ENCODE data around the gene LRMDA.

Gene LRMDA

GRCh38 chr10:75643405-75643804 lies 212.0 kb downstream of the LRMDA start:
- no peak overlapping the region for H3K9ac ChIP-seq (ENCODE audit: low read length)
- no peaks in the 10 kb centered on the region for H3K9me2 ChIP-seq (replicated peaks; ENCODE audit: insufficient read depth, low read length)
- no peaks in the 10 kb centered on the region for H4K20me1 ChIP-seq (ENCODE audit: low read depth, low read length)
- no peaks in the 10 kb centered on the region for H3K36me3 ChIP-seq (ENCODE audit: low read length)
- H3K27me3 ChIP-seq (ENCODE audit: low read length) = no peaks in the 10 kb centered on the region
- H2AFZ ChIP-seq (ENCODE audit: low read depth, low read length, severe bottlenecking) = no peak overlapping the region
- H3K79me2 ChIP-seq (ENCODE audit: insufficient read depth, low read length) = no peaks in the 10 kb centered on the region
- H3K4me3 ChIP-seq (ENCODE audit: insufficient read depth, low read length, poor library complexity, severe bottlenecking) = no peak overlapping the region
- H3K4me2 ChIP-seq (ENCODE audit: low read depth, low read length, poor library complexity, severe bottlenecking) = no peak overlapping the region
- no peak overlapping the region for H3K27ac ChIP-seq (ENCODE audit: low read depth, low read length)
- TF ChIP-seq EZH2phosphoT487 (conservative IDR thresholded peaks at IDR 0.05; ENCODE audit: low read length) = no peak
- TF ChIP-seq, protein P1, sequence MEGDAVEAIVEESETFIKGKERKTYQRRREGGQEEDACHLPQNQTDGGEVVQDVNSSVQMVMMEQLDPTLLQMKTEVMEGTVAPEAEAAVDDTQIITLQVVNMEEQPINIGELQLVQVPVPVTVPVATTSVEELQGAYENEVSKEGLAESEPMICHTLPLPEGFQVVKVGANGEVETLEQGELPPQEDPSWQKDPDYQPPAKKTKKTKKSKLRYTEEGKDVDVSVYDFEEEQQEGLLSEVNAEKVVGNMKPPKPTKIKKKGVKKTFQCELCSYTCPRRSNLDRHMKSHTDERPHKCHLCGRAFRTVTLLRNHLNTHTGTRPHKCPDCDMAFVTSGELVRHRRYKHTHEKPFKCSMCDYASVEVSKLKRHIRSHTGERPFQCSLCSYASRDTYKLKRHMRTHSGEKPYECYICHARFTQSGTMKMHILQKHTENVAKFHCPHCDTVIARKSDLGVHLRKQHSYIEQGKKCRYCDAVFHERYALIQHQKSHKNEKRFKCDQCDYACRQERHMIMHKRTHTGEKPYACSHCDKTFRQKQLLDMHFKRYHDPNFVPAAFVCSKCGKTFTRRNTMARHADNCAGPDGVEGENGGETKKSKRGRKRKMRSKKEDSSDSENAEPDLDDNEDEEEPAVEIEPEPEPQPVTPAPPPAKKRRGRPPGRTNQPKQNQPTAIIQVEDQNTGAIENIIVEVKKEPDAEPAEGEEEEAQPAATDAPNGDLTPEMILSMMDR (IDR thresholded peaks at IDR 0.05; ENCODE audit: insufficient read depth, low read length, poor library complexity, severe bottlenecking) = no peak
- H3K9me3 ChIP-seq (ENCODE audit: insufficient read depth, low read length) = no peaks in the 10 kb centered on the region
- no peaks in the 10 kb centered on the region for H3F3A ChIP-seq (ENCODE audit: insufficient read depth)

- no peak overlapping the region for H3K27ac ChIP-seq (ENCODE audit: low read depth, low read length)
- no peaks in the 10 kb centered on the region for H3K36me3 ChIP-seq (ENCODE audit: low read length)
- H3K9ac ChIP-seq (ENCODE audit: low read length) = no peak overlapping the region
- no peak overlapping the region for H3K4me2 ChIP-seq (ENCODE audit: low read depth, low read length, poor library complexity, severe bottlenecking)
- H2AFZ ChIP-seq (ENCODE audit: low read depth, low read length, severe bottlenecking) = no peak overlapping the region
- H3K9me3 ChIP-seq (ENCODE audit: insufficient read depth, low read length) = no peaks in the 10 kb centered on the region
- H3K27me3 ChIP-seq (ENCODE audit: low read length) = no peaks in the 10 kb centered on the region
- H3F3A ChIP-seq (ENCODE audit: insufficient read depth) = no peaks in the 10 kb centered on the region
- H3K9me2 ChIP-seq (replicated peaks; ENCODE audit: insufficient read depth, low read length) = no peaks in the 10 kb centered on the region
- no peaks in the 10 kb centered on the region for H4K20me1 ChIP-seq (ENCODE audit: low read depth, low read length)
- no peak for TF ChIP-seq EZH2phosphoT487 (conservative IDR thresholded peaks at IDR 0.05; ENCODE audit: low read length)
- TF ChIP-seq, protein P1 (IDR thresholded peaks at IDR 0.05; ENCODE audit: insufficient read depth, low read length, poor library complexity, severe bottlenecking) = no peak
- H3K4me3 ChIP-seq (ENCODE audit: insufficient read depth, low read length, poor library complexity, severe bottlenecking) = no peak overlapping the region
- H3K79me2 ChIP-seq (ENCODE audit: insufficient read depth, low read length) = no peaks in the 10 kb centered on the region
Observed at GRCh38 chr10:75643944-75644692, 212.7 kb downstream of the LRMDA start.

- Histone ChIP-seq H2AFZ (ENCODE audit: low read depth, low read length, severe bottlenecking) (no peak overlapping the region), H3K9me3 (ENCODE audit: insufficient read depth, low read length) (no peaks in the 10 kb centered on the region), H3K9ac (ENCODE audit: low read length) (no peak overlapping the region), H3K27me3 (ENCODE audit: low read length) (no peaks in the 10 kb centered on the region), H3K4me2 (ENCODE audit: low read depth, low read length, poor library complexity, severe bottlenecking) (no peak overlapping the region), H3K79me2 (ENCODE audit: insufficient read depth, low read length) (no peaks in the 10 kb centered on the region), H4K20me1 (ENCODE audit: low read depth, low read length) (no peaks in the 10 kb centered on the region), H3K27ac (ENCODE audit: low read depth, low read length) (no peak overlapping the region), H3K9me2 (replicated peaks; ENCODE audit: insufficient read depth, low read length) (no peaks in the 10 kb centered on the region), H3K36me3 (ENCODE audit: low read length) (no peaks in the 10 kb centered on the region), H3F3A (ENCODE audit: insufficient read depth) (no peaks in the 10 kb centered on the region), H3K4me3 (ENCODE audit: insufficient read depth, low read length, poor library complexity, severe bottlenecking) (no peak overlapping the region)
- TF ChIP-seq, protein P1 (IDR thresholded peaks at IDR 0.05; ENCODE audit: insufficient read depth, low read length, poor library complexity, severe bottlenecking) = no peak
- no peak for TF ChIP-seq EZH2phosphoT487 (conservative IDR thresholded peaks at IDR 0.05; ENCODE audit: low read length)
Observed at GRCh38 chr10:75645704-75646103, 214.3 kb downstream of the LRMDA start.

All from SU-DHL-6 (cell line).